HG03159 (cell line): ENCODE results near the gene ANKRD22.
"Not testable (repeated sequence)": the region's sequence is repeated elsewhere in the genome, so short reads cannot be mapped to it uniquely, and the experiment has no call there.

ENCODE experiments used
- ATAC-seq: cut with Tn5 transposase; IDR thresholded peaks from one replicate; pipeline ENCODE4 v1.9.1; 2021; ENCODE audit warnings: mild to moderate bottlenecking, moderate library complexity; ENCODE audit not compliant: unreplicated experiment

Gene ANKRD22

GRCh38 chr10:88838766-88839350 lies 12.8 kb downstream of the ANKRD22 start:
- no peak for ATAC-seq

- not testable (repeated sequence) for ATAC-seq
These were observed 14.0 kb downstream of the ANKRD22 start for GRCh38 chr10:88837632-88838031.

- no peak for ATAC-seq
These were observed 15.8 kb downstream of the ANKRD22 start for GRCh38 chr10:88835910-88836221.

GRCh38 chr10:88835096-88835909 lies 16.3 kb downstream of the ANKRD22 start:
- peak; percentile 80 for ATAC-seq

- no peak for ATAC-seq
These were observed 17.9 kb downstream of the ANKRD22 start for GRCh38 chr10:88833723-88834122.

- no peak for ATAC-seq
These were observed 18.5 kb downstream of the ANKRD22 start for GRCh38 chr10:88833156-88833555.

GRCh38 chr10:88832376-88832775 lies 19.3 kb downstream of the ANKRD22 start:
- no peak for ATAC-seq

- no peak for ATAC-seq
These were observed 19.9 kb downstream of the ANKRD22 start for GRCh38 chr10:88831709-88832108.

GRCh38 chr10:88830643-88831268 lies 20.9 kb downstream of the ANKRD22 start:
- no peak for ATAC-seq

GRCh38 chr10:88828310-88828709 lies 23.3 kb downstream of the ANKRD22 start:
- ATAC-seq = no peak

- ATAC-seq = no peak
These were observed 24.0 kb downstream of the ANKRD22 start for GRCh38 chr10:88827671-88828070.

- ATAC-seq = no peak
These were observed 25.3 kb downstream of the ANKRD22 start for GRCh38 chr10:88826388-88826787.

GRCh38 chr10:88820748-88821401 lies 30.8 kb downstream of the ANKRD22 start:
- ATAC-seq = no peak

- no peak for ATAC-seq
These were observed 32.4 kb downstream of the ANKRD22 start for GRCh38 chr10:88819290-88819689.

- ATAC-seq = no peak
These were observed 38.4 kb downstream of the ANKRD22 start for GRCh38 chr10:88813200-88813599.

GRCh38 chr10:88810196-88810961 lies 41.3 kb downstream of the ANKRD22 start:
- no peak for ATAC-seq

- ATAC-seq = no peak
These were observed 42.0 kb downstream of the ANKRD22 start for GRCh38 chr10:88809621-88810020.

GRCh38 chr10:88805924-88806323 lies 45.7 kb downstream of the ANKRD22 start:
- ATAC-seq = no peak

GRCh38 chr10:88805361-88805760 lies 46.3 kb downstream of the ANKRD22 start:
- no peak for ATAC-seq

- ATAC-seq = no peak
These were observed 47.4 kb downstream of the ANKRD22 start for GRCh38 chr10:88804083-88804812.
